Motor neuron (in vitro differentiated cells): ENCODE results near the gene KRTAP1-4. TPM values are rescaled to one million over a fixed set of nuclear protein-coding genes. Genes with fewer than 3 reads are reported as not detected.
"Not testable (repeated sequence)": the region's sequence is repeated elsewhere in the genome, so short reads cannot be mapped to it uniquely, and the experiment has no call there.

Experiments used
- ATAC-seq, 8 experiments: fragments of 200-7000 bp; cut with Tn5 transposase; replicated peaks in 6 of 8; 2 replicates each; pipeline ENCODE4 v1.8.0; 2021; ENCODE audit warnings: mild to moderate bottlenecking in 8 of 8, moderate library complexity in 8 of 8
- H3K27ac ChIP-seq, 2 donors: fragments of 250-450 bp; sonication (Bioruptor Pico); 2 replicates each; pipeline ENCODE4 v1.9.0; 2021; ENCODE audit warnings: antibody characterized with exemption in 2 of 2, mild to moderate bottlenecking in 2 of 2, moderate library complexity in 1 of 2
- H3K4me1 ChIP-seq, 2 donors: fragments of 250-450 bp; sonication (Bioruptor Pico); replicated peaks in 1 of 2; 2 replicates each; pipeline ENCODE4 v1.6.1; 2021; ENCODE audit warnings: antibody characterized with exemption in 2 of 2, mild to moderate bottlenecking in 2 of 2, moderate library complexity in 1 of 2
- H3K4me3 ChIP-seq, 5 donors: fragments of 250-450 bp; sonication (Bioruptor Pico); 2 replicates each; pipeline ENCODE4 v1.9.0; 2021; ENCODE audit warnings: antibody characterized with exemption in 5 of 5, mild to moderate bottlenecking in 5 of 5, moderate library complexity in 4 of 5
- WGBS, 10 experiments: fragments of 450-650 bp; shearing (Covaris generic); methylation state at CpG; one replicate each; pipeline ENCODE4 v1.0.0; 2022; 5-methylcytosine and 5-hydroxymethylcytosine counted together
- in situ Hi-C, 9 experiments: fragments of 400-800 bp; cut with MboI; loops; one replicate each; pipeline ENCODE4 v1.15.0; 2021; ENCODE audit warnings: low sequenced_read_pairs in 9 of 9, low pct_unique_long_range_greater_than_20kb in 2 of 9; ENCODE audit not compliant: unreplicated experiment in 9 of 9
- total RNA-seq, 8 experiments: library from RNA; unstranded; fragments of 300-600 nt; gene quantifications; 2 replicates each; pipeline versions ENCODE4 v1.2.3 to v1.2.4, GENCODE V29; 2022

KRTAP1-4 gene
- not detected for total RNA-seq

- H3K4me3 ChIP-seq, result no peak within 1 kb of the TSS
- H3K4me1 ChIP-seq, result no peaks in the 10 kb centered on the region
- H3K27ac ChIP-seq, result no peak within 1 kb of the TSS
- in situ Hi-C loops, result no loop called here
- ATAC-seq, result no peak
- WGBS, 10 experiments, result 0 to 100% (median 68%) methylated on average over 1 to 3 of the region's 12 CpGs; no CpG with 5 or more reads in 2 of the 10 experiments
Measured at GRCh38 chr17:41029633-41030245, at the start of gene KRTAP1-4. Gene KRTAP1-4 (minus strand): TSS chr17:41030195. CDS start chr17:41030078, 117 bp downstream.

- no peak overlapping the region for H3K27ac ChIP-seq
- H3K4me3 ChIP-seq, result no peak overlapping the region
- H3K4me1 ChIP-seq, result peaks cover 0 to 3% of the 10 kb centered on the region in 2 donors
- ATAC-seq, result no peak
- in situ Hi-C loops, result no loop called here
Measured at GRCh38 chr17:41076788-41077187, 46.8 kb upstream of the KRTAP1-4 start.

GRCh38 chr17:41073676-41074075 is 43.7 kb upstream of the KRTAP1-4 start:
- Histone ChIP-seq H3K4me1 (peaks cover 0 to 3% of the 10 kb centered on the region in 2 donors), H3K27ac (no peak overlapping the region), H3K4me3 (no peak overlapping the region)
- peak in 1 of 8 experiments; percentile 13 for ATAC-seq
- in situ Hi-C loops, result no loop called here
- 60 to 100% (median 80%) methylated on average over 1 to 2 of the region's 2 CpGs; no CpG with 5 or more reads in 2 of the 10 experiments for WGBS, 10 experiments

GRCh38 chr17:41071606-41072360 is 41.8 kb upstream of the KRTAP1-4 start:
- in situ Hi-C loops, result no loop called here
- ATAC-seq, result no peak
- no peak overlapping the region for H3K27ac ChIP-seq
- H3K4me3 ChIP-seq, result no peak overlapping the region
- H3K4me1 ChIP-seq, result peaks cover 0 to 3% of the 10 kb centered on the region in 2 donors
- WGBS, 10 experiments, result 88 to 100% (median 97%) methylated on average over 1 to 5 of the region's 5 CpGs; no CpG with 5 or more reads in 3 of the 10 experiments

- H3K4me3 ChIP-seq, result no peak overlapping the region
- 50 to 100% (median 83%) methylated on average over 1 to 3 of the region's 3 CpGs; no CpG with 5 or more reads in 3 of the 10 experiments for WGBS, 10 experiments
- no peak overlapping the region for H3K27ac ChIP-seq
- H3K4me1 ChIP-seq, result peaks cover 0 to 3% of the 10 kb centered on the region in 2 donors
- ATAC-seq, result no peak
- in situ Hi-C loops, result no loop called here
Measured at GRCh38 chr17:41069031-41069430, 39.0 kb upstream of the KRTAP1-4 start.

GRCh38 chr17:41067281-41067680 is 37.3 kb upstream of the KRTAP1-4 start:
- Histone ChIP-seq H3K4me1 (no peaks in the 10 kb centered on the region), H3K4me3 (no peak overlapping the region), H3K27ac (no peak overlapping the region)
- in situ Hi-C loops, result no loop called here
- peak in 3 of 8 experiments; percentile 83 to 93 (median 89) for ATAC-seq

GRCh38 chr17:41065829-41066624 is 36.0 kb upstream of the KRTAP1-4 start, which contains the start of gene KRTAP2-4:
Gene KRTAP2-4 (minus strand): TSS chr17:41065879. CDS start chr17:41065845, 34 bp downstream.
- Histone ChIP-seq H3K4me1 (no peaks in the 10 kb centered on the region), H3K27ac (no peak within 1 kb of the TSS), H3K4me3 (no peak within 1 kb of the TSS)
- WGBS, 10 experiments, result 51 to 100% (median 91%) methylated on average over 1 to 5 of the region's 6 CpGs
- peak in 6 of 8 experiments; percentile 16 to 90 (median 56) for ATAC-seq
- in situ Hi-C loops, result no loop called here

- H3K4me1 ChIP-seq, in situ Hi-C loops, H3K27ac ChIP-seq, ATAC-seq, H3K4me3 ChIP-seq: not testable (repeated sequence)
- WGBS, 10 experiments, result 46 to 95% (median 78%) methylated on average over 1 to 4 of the region's 16 CpGs; no CpG with 5 or more reads in 1 of the 10 experiments
Measured at GRCh38 chr17:41065016-41065689, 35.2 kb upstream of the KRTAP1-4 start.

- Histone ChIP-seq H3K27ac (no peak overlapping the region), H3K4me3 (no peak overlapping the region), H3K4me1 (no peaks in the 10 kb centered on the region)
- WGBS, 10 experiments, result 56 to 100% (median 87%) methylated on average over 1 of the region's 1 CpG; no CpG with 5 or more reads in 1 of the 10 experiments
- no peak for ATAC-seq
- in situ Hi-C loops, result no loop called here
Measured at GRCh38 chr17:41064301-41064700, 34.3 kb upstream of the KRTAP1-4 start.

- in situ Hi-C loops, result no loop called here
- H3K4me1 ChIP-seq, result no peaks in the 10 kb centered on the region
- 75 to 98% (median 89%) methylated on average over 2 to 4 of the region's 4 CpGs; no CpG with 5 or more reads in 2 of the 10 experiments for WGBS, 10 experiments
Measured at GRCh38 chr17:41063449-41063848, 33.5 kb upstream of the KRTAP1-4 start.

GRCh38 chr17:41061964-41062363 is 32.0 kb upstream of the KRTAP1-4 start:
- 0 to 100% (median 76%) methylated on average over 1 of the region's 1 CpG; no CpG with 5 or more reads in 2 of the 10 experiments for WGBS, 10 experiments
- Histone ChIP-seq H3K27ac (no peak overlapping the region), H3K4me1 (no peaks in the 10 kb centered on the region), H3K4me3 (no peak overlapping the region)
- in situ Hi-C loops, result no loop called here
- peak in 1 of 8 experiments; percentile 81 for ATAC-seq

More at GRCh38 chr17:41063449-41063848, 33.5 kb upstream of the KRTAP1-4 start:
- no peak overlapping the region for H3K27ac ChIP-seq
- no peak for ATAC-seq
- no peak overlapping the region for H3K4me3 ChIP-seq

- 12 to 100% (median 75%) methylated on average over 1 to 6 of the region's 6 CpGs; no CpG with 5 or more reads in 3 of the 10 experiments for WGBS, 10 experiments
Measured at GRCh38 chr17:41060052-41060604, 30.1 kb upstream of the KRTAP1-4 start, which contains the start of gene KRTAP2-3. Gene KRTAP2-3 (minus strand): TSS chr17:41060114. CDS start chr17:41060050, 64 bp downstream.

More at GRCh38 chr17:41060052-41060604, 30.1 kb upstream of the KRTAP1-4 start, which contains the start of gene KRTAP2-3:
- H3K4me3 ChIP-seq, result no peak within 1 kb of the TSS
- H3K4me1 ChIP-seq, result no peaks in the 10 kb centered on the region
- in situ Hi-C loops, result no loop called here
- no peak within 1 kb of the TSS for H3K27ac ChIP-seq
- no peak for ATAC-seq
